COLO668 (cell line): Measurements from ENCODE around the gene USP48.
"Not testable (repeated sequence)": the region's sequence is repeated elsewhere in the genome, so short reads cannot be mapped to it uniquely, and the experiment has no call there.

Source experiments
- DNase-seq: peaks from one replicate; lab custom pipeline; 2025; ENCODE audit not compliant: unreplicated experiment; lab: John Stamatoyannopoulos, UW

The USP48 gene

DNA sequence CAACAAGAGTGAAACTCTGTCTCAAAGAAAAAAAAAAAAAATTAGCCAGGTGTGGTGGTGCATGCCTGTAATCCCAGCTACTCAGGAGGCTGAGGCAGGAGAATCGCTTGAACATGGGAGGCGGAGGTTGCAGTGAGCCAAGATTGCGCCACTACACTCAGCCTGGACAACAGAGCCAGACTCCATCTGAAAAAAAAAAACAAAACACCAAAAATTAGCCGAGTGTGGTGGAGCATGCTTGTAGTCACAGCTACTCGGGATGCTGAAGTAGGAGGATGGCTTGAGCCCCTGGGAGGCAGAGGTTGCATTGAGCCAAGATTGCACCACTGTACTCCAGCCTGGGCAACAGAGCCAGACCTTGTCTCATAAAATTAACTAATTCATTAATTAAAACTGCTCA is 6.0 kb downstream of the USP48 start:
- not testable (repeated sequence) for DNase-seq

DNA sequence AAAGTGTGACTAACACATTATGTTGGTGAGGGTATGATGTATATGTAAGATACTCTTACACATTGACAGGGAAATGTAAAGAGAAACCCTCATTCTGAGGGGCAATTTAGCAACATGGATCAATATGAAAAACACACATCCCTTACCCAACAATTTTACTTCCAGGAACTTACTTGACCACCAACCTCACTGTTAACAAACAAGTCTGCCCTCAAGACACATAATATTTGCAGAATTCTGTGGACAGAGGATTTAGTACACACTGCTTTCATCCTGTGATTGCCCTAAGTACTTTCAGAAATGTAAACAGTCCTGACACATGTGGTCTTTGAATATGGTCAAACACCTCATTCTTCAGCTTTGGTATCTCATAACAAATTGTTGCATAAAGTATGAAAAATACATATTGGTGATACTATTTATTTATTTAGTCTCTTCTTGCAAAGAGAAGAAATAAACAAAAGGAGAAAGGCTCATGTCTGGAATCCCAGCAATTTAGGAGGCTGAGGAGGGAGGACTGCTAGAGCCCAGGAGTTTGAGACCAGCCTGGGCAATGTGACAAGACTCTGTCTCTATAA is 6.9 kb downstream of the USP48 start:
- DNase-seq, result no peak

DNA sequence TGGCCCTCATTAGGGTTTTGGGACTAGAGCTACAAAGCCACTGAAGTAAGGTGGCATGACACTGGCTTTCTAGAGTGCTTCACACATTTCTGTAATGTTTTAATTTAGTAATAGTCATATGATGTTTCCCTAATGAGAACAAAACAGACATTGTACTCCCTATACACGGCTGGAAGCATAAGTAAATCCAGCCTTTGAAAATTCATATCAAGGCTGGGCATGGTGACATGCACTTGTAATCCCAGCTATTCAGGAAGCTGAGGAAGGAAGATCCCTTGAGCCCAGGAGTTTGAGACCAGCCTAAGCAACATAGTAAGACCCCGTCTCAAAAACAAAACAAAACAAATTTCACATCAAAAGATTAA is 7.4 kb downstream of the USP48 start:
- DNase-seq, result no peak

DNA sequence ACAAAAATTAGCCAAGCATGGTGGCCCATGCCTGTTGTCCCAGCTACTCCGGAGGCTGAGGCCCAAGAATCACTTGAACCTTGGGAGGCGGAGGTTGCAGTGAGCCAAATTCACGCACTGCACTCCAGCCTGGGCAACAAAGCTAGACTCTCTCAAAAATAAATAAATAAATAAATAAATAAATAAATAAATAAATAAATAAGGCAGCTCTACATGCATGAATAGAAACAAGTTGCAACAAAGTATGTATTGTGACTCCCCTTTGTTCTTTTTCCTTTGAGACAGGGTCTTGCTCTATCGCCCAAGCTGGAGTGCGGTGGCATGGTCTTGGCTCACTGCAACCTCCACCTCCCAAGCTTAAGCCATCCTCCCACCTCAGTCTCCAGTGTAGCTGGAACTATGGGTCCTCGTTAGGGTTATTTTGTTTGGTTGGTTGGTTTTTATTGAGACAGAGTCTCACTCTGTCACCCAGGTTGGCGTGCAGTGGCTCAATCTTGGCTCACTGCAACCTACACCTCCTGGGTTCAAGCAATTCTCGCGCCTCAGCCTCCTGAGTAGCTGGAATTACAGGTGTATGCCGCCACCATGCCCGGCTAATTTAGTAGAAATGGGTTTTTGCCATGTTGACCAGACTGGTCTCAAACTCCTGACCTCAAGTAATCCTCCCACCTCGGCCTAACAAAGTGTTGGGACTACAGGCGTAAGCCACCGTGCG is 8.0 kb downstream of the USP48 start:
- DNase-seq, result no peak

DNA sequence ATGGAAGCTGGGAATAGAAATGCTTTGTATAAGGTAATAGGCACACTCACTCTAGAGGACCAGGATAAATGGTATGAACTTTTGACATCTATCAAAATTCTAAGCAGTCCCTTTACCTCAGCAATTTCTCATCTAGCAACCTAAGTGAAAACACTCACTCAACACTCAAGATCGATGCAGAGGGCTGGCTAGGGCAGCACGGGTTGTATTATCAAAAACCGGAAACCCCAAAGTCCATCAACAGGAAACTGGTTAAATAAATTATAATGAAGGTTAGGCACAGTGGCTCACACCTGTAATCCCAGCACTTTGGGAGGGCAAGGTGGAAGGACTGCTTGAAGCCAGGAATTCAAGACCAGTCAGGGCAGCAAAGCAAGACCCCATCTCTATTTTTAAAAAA is 9.4 kb downstream of the USP48 start:
- DNase-seq, result no peak

DNA sequence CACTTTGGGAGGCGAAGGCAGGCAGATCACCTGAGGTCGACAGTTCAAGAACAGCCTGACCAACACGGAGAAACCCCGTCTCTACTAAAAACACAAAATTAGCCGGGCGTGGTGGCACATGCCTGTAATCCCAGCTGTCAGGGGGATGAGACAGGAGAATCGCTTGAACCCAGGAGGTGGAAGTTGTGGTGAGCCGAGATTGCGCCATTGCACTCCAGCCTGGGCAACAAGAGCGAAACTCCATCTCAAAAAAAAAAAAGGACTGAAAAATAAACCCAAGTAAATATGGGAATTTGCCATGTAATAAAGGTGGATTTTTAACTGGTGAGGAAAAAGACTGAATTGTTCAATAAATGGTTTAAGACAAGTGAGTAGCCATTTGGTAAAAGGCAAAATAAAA is 11.3 kb downstream of the USP48 start:
- DNase-seq, result not testable (repeated sequence)

DNA sequence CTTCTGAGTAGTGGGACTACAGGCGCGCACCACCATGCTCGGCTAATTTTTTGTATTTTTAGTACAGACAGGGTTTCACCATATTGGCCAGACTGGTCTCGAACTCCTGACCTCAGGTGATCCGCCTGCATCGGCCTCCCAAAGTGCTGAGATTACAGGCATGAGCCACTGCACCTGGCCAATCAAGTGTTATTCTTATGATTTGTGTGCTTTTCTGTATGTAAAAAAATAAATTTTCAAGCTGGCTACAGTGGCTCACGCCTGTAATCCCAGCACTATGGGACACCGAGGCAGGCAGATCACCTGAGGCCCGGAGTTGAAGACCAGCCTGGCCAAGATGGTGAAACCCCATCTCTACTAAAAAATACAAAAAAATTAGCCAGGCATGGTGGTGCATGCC is 12.3 kb downstream of the USP48 start:
- not testable (repeated sequence) for DNase-seq

DNA sequence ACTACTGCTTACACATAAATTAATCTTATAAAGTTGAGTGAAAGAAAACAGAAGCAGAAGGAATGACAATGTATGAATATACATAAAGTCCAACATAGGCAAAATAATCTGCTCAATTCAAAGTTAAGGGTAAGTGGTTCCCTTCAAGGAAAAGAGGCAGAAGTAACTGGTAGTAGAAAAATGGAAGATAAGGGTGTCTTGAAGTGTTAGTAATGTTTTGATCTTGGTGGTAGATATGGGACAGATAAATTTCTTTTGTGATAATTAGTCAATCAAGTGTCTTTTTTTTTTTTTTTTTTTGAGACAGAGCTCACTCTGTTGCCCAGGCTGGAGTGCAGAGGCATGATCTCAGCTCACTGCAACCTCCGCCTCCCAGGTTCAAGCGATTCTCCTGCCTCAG is 12.7 kb downstream of the USP48 start:
- DNase-seq, result no peak

DNA sequence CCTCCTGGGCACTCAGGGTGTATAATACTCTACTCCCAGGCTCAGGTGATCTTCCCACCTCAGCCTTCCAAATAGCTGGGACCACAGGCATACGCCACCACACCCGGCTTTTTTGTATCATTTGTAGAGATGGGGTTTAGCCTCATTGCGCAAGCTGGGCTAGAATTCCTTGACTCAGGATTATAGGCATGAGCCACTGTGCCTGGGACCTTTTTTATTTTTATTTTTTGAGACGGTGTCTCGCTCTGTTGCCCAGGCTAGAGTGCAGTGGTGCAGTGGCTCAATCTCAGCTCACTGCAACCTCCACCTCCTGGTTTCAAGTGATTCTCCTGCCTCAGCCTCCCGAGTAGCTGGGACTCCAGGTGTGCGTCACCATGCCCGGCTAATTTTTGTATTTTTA is 15.8 kb downstream of the USP48 start:
- DNase-seq, result not testable (repeated sequence)

DNA sequence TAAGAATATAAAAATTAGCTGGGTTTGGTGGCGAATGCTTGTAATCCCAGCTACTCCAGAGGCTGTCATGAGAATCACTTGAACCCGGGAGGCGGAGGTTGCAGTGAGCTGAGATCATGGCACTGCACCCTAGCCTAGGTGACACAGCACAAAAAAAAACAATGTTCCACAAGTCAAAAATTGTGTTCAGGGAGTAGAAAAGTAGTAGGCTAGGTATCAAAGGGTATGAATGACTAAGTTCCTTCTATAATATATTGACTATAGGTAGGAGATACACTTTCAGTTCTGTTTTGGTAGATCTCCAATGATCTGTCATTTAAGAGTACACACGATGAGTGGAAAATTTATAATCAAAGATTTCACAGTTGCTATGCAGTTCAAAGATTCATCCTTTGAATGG is 16.7 kb downstream of the USP48 start:
- DNase-seq, result no peak

DNA sequence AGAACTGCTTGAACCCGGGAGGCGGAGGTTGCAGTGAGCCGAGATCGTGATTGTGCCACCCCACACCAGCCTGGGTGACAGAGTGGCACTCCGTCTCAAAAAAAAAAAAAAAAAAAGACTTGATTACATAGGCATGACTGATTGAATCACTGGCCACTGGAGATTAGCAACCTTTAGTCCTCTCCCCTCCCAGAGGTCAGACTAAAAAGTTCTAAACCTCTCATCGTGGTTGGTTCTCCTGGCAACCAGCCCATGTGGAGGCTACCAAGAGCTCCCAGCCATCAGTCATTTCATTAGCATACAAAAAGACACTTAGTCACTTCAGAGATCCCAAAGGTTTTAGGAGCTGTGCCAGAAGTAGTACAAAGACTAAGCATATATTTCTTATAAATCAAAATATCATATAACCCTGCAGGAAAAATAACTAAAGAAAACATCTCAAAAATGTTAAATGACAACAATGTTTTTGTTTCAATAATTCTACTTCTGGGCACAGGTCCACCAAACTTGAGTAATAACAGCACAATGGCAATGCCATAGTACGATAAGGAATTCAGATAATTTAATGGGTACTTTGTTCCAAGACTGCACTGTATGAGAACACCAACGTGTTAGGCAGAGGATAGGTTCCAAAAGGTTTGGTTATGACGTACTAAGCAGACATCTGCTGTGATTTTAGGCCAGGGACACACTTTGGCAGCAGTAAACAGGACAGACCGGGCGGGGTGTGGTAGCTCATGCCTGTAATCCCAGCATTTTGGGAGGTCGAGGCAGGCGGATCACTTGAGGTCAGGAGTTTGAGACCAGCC is 18.1 kb downstream of the USP48 start:
- no peak for DNase-seq

DNA sequence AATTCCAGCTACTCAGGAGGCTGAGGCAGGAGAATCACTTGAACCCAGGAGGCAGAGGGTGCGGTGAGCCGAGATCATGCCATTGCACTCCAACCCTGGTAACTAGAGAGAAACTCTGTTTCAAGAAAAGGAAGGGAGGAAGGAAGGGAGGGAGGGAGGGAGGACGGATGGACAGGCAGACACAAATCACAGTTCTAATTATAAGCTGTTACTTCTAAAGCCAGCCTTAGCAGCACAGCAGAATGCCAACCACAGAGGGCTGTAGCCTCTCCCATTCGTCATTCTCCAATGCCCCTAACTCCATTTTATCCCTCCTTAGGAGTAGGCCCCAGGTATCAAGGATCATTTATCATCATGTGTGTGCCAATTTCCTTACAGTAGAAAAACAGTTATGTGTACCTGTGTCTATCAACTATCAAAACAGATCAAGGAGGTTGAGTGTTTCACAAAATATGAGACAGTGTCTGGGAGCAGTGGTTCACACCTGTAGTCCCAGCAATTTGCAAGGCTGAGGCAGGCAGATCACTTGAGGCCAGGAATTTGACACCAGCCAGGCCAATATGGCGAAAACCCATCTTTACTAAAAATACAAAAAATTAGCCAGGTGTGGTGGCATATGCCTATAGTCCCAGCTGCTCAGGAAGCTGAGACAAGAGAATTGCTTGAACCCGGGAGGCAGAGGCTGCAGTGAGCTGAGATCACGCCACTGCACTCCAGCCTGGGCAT is 19.1 kb downstream of the USP48 start:
- no peak for DNase-seq

DNA sequence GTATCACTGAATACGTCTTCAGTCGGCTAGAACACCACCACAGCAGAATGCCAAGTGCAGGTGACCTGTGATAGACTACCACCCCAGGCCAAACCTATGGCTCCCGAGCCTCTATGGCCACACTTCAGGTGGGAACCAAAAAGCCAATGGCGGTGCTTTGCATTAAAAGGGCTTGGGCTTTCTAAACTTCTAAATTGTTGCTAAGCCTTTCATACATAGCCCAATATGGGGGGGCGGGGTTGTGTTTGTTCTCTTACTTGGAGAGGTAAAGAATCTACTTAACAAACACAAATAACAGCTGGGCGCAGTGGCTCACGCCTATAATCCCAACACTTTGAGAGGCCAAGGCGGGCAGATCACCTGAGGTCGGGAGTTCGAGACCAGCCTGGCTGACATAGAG is 19.7 kb downstream of the USP48 start:
- no peak for DNase-seq

DNA sequence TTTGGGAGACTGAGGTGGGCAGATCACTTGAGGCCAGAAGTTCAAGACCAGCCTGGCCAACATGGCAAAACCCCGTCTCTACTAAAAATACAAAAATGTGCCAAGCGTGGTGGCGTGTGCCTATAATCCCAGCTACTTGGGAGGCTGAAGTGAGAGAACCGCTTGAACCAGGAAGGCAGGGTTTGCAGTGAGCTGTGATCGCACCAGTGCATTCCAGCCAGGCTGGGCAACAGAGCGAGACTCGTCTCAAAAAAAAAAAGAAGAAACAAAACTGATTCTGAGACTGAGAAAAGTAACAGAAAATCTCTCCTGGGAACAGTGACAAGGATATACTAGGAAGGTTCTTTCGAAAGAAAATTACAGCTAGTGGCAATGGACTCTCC is 20.9 kb downstream of the USP48 start:
- DNase-seq, result no peak

DNA sequence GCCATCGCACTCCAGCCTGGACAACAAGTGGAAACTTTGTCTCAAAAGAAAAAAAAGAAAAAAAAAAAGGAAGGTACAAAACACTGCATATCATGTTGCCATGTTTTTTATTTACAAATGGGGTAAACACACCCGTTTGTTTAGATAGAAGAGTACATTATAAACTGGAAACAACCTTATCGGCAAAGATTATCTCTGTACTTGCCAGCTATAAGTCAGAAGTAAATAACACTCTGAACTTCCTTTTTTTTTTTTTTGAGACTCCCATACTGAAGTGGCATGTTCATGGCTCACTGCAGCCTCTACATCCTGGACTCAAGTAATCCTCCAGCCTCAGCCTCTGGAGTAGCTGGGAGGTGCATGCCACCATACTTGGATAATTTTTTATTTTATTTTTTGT is 21.9 kb downstream of the USP48 start:
- DNase-seq, result no peak

DNA sequence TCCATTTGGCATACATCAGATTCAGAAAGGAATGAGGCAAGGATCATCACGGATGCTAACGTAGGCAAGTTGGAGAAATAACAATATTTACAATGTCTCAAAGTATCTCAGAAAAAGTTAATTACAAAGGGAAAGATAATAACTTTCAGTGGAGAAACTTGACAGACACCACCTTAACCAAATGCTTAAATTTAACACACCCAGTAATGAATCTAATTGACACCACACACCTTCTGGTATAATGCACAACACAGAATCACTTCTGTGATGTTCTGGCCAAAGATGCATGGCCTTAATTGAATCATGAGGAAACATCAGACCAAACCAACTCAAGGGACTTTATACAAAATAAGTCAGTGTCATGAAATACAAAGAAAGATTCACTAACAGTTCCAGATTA is 23.1 kb downstream of the USP48 start:
- DNase-seq, result no peak

DNA sequence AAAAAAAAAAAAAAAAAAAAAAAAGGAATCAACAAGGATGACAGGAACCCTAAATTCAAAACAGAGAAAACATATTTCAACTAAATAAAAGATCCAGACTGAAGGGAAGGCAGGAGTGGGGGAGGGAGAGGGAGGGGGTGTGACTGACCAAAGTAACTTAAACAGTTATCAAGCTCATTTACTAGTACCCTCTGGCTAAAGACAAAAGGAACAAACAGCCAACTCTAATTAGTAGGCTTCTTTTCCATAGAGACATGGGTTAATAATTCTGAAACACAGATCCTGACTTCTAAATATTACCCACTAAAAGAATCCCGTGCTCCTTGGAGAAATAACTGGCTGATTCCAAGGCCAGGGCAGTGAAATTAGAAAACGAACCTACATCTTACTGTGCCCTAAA is 23.8 kb downstream of the USP48 start:
- no peak for DNase-seq

DNA sequence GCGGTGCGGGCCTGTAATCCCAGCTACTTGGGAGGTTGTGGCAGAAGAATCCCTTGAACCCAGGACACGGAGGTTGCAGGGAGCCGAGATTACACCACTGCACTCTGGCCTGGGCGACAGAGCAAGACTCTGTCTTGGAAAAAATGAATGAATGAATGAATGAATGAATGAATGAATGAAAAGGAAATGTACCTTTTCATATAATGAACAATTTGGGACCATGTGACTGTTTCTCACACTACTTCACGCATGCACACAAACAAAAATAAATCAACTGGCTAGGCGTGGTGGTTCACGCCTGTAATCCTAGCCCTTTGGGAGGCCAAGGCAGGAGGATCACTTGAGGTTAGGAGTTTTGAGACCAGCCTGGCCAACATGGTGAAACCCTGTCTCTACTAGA is 24.3 kb downstream of the USP48 start:
- DNase-seq, result no peak

DNA sequence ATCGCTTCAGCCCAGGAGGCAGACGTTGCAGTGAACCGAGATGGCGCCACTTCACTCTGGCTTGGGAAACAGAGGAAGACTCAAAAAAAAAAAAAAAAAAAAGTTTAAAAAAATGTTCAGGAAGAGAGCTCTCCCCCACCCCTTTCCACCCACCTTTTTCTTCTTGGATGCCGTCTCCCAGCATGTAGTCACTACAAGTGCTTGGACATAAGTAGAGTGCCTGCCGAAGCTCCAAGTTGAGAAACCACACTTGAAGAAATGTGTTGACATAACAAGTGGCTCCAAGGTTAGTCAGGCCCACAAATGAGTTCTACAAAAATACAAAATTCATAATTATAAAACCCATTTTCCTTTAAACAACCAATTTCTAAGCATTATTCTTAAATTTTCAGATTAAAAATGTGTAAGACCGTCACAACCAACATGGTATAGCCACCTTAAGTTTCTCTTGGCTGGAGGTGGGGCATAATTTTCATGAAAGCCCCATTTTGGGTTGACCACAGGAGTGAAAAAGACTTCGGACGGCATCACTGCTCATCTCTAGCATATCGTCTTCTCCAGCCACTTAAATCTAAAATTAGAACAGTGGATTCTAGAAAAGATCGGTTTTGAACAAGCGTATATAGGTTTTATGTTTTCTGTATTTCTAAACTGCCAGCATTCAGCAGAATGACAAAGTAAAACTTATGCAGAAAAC is 26.4 kb downstream of the USP48 start:
- no peak for DNase-seq

DNA sequence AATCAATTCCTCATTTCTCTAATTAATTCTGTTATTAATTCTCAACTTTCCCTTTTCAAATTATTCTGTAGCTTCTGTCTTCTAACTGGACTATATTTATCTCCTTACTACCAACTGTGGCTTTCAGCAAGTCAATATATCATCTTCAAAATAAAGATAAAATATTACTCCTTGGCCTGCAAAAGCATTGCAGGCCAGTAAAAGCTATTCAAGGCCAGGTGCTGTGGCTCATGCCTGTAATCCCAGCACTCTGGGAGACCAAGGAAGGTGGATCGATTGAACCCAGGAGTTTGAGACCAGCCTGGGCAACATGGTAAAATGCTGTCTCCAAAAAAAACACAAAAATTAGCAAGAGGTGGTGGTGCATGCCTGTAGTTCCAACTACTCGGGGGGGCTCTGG is 27.9 kb downstream of the USP48 start:
- no peak for DNase-seq

DNA sequence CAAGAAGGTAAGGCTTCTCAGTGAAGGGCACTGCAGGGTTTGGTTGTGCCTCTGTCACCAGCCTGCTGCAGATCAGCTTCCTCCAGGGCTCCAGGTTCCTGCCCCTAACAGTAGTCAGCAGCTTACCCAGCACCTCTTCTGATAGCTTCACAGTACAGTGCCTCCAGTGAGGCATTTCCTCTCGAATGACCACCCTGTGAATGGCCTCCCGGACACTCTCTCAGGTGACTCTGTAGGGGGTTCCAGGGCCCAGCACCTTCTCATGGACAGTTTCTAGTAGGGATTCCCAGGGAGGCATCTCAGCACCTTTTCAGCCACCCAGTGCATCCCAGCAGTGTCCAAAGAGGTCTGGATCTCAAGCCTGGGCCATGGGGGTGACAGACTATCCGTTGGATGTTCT is 28.4 kb downstream of the USP48 start:
- DNase-seq, result no peak
